SK-N-SH (cell line): ENCODE results near the gene NHSL1. TPM values are rescaled to one million over a fixed set of nuclear protein-coding genes. Genes with fewer than 3 reads are reported as not detected.

Experiments
- CTCF ChIA-PET: fragments of 300-600, 350-600 bp; formaldehyde crosslinking; extraction: SDS; loops from one replicate; lab custom pipeline; 2021; lab: Yijun Ruan, JAX
- POLR2A ChIA-PET: fragments of 350-600 bp; sonication (Branson Sonifier 250); formaldehyde crosslinking; extraction: SDS; loops from one replicate; lab custom pipeline; 2020; ENCODE audit warnings: antibody characterized with exemption, inconsistent platforms; lab: Yijun Ruan, JAX
- DNase-seq: peaks from one replicate; pipeline ENCODE4 v3.0.0; 2012
- H2AFZ ChIP-seq: fragments of 200-600 bp; sonication (generic); 2 replicates; pipeline ENCODE4 v1.8.1; 2016; ENCODE audit warnings: antibody characterized with exemption, mild to moderate bottlenecking, low read depth
- H3F3A ChIP-seq: fragments of 200-600 bp; sonication (generic); replicated peaks from 2 replicates; pipeline ENCODE3; 2016; ENCODE audit warnings: antibody characterized with exemption, mild to moderate bottlenecking; ENCODE audit not compliant: insufficient read depth
- H3K27ac ChIP-seq, 2 experiments: fragments of 200-500 bp in 1 of 2; fragments of 200-600 bp in 1 of 2; sonication (Bioruptor generic) in 1 of 2; sonication (generic), shearing (Covaris generic) in 1 of 2; 2 replicates each; pipeline versions ENCODE4 v1.5.1 to v1.6.1; 2014 to 2016; ENCODE audit warnings: low read depth in 2 of 2, inconsistent platforms in 1 of 2, low read length in 1 of 2, mild to moderate bottlenecking in 1 of 2, mixed read lengths in 1 of 2
- H3K27me3 ChIP-seq: fragments of 200-600 bp; sonication (generic), shearing (Covaris generic); 2 replicates; pipeline ENCODE4 v1.6.1; 2016; ENCODE audit warnings: mixed run types; ENCODE audit not compliant: insufficient read depth
- H3K36me3 ChIP-seq, 2 experiments: fragments of 200-500 bp in 1 of 2; fragments of 200-600 bp in 1 of 2; sonication (Bioruptor generic) in 1 of 2; sonication (generic) in 1 of 2; replicated peaks in 1 of 2; 2 replicates each; pipeline versions ENCODE3 to v1.5.1; 2014 to 2016; ENCODE audit warnings: low read length in 1 of 2, mild to moderate bottlenecking in 1 of 2; ENCODE audit not compliant: insufficient read depth in 2 of 2, control insufficient read depth in 1 of 2
- H3K4me1 ChIP-seq, 2 experiments: fragments of 200-500 bp in 1 of 2; fragments of 200-600 bp in 1 of 2; sonication (Bioruptor generic) in 1 of 2; sonication (generic), shearing (Covaris generic) in 1 of 2; 2 replicates each; pipeline versions ENCODE4 v1.5.1 to v1.6.1; 2014 to 2016; ENCODE audit warnings: low read depth in 1 of 2, low read length in 1 of 2, mixed run types in 1 of 2; ENCODE audit not compliant: insufficient read depth in 2 of 2, control insufficient read depth in 1 of 2
- H3K4me2 ChIP-seq: fragments of 200-600 bp; sonication (generic), shearing (Covaris generic); 2 replicates; pipeline ENCODE4 v1.6.1; 2017; ENCODE audit warnings: mixed run types
- H3K4me3 ChIP-seq, 2 experiments: fragments of 200-500 bp in 1 of 2; fragments of 200-600 bp in 1 of 2; sonication (Bioruptor generic) in 1 of 2; sonication (generic), shearing (Covaris generic) in 1 of 2; 2 replicates each; pipeline versions ENCODE4 v1.5.1 to v1.8.1; 2014 to 2016; ENCODE audit warnings: low read depth in 2 of 2, inconsistent platforms in 1 of 2, low read length in 1 of 2, mild to moderate bottlenecking in 1 of 2, mixed read lengths in 1 of 2, moderate library complexity in 1 of 2
- H3K79me2 ChIP-seq: fragments of 200-600 bp; sonication (generic); 2 replicates; pipeline ENCODE4 v1.8.1; 2017; ENCODE audit warnings: mild to moderate bottlenecking; ENCODE audit not compliant: insufficient read depth
- H3K9ac ChIP-seq: fragments of 200-600 bp; sonication (generic); 2 replicates; pipeline ENCODE4 v1.6.1; 2017; ENCODE audit warnings: mixed run types
- H3K9me2 ChIP-seq: fragments of 200-600 bp; sonication (generic); 2 replicates; pipeline ENCODE4 v1.6.1; 2017; ENCODE audit warnings: mixed run types
- H3K9me3 ChIP-seq: fragments of 200-600 bp; sonication (generic); 2 replicates; pipeline ENCODE4 v1.6.1; 2017; ENCODE audit warnings: mixed run types, mild to moderate bottlenecking, moderate library complexity
- H4K20me1 ChIP-seq: fragments of 200-600 bp; sonication (generic); 2 replicates; pipeline ENCODE4 v1.6.1; 2017; ENCODE audit warnings: mild to moderate bottlenecking, mixed run types; ENCODE audit not compliant: insufficient read depth
- CHD2 ChIP-seq: fragments of 150-350 bp; IDR thresholded peaks from 2 replicates; pipeline ENCODE4 v1.6.1; 2018; ENCODE audit warnings: low read length; ENCODE audit not compliant: partially characterized antibody
- ELF1 ChIP-seq: IDR thresholded peaks from 2 replicates; pipeline ENCODE4 v1.4.0; 2012
- FOXM1 ChIP-seq: IDR thresholded peaks from 2 replicates; pipeline ENCODE4 v1.4.0; 2012; ENCODE audit warnings: low read depth, mild to moderate bottlenecking
- GATA2 ChIP-seq: sonication (generic); formaldehyde crosslinking; IDR thresholded peaks from 2 replicates; pipeline ENCODE4 v1.5.0; 2020; ENCODE audit warnings: mild to moderate bottlenecking, missing genetic modification reagents
- JUND ChIP-seq: IDR thresholded peaks from 2 replicates; pipeline ENCODE4 v1.4.0; 2012
- MXI1 ChIP-seq: IDR thresholded peaks from 2 replicates; pipeline ENCODE4 v1.6.1; 2012; ENCODE audit warnings: mild to moderate bottlenecking, low read depth, low read length, improper control_type of control experiment
- POLR2AphosphoS5 ChIP-seq: IDR thresholded peaks from 2 replicates; pipeline ENCODE4 v1.6.1; 2012; ENCODE audit warnings: low read depth, low read length
- RFX5 ChIP-seq: IDR thresholded peaks from 2 replicates; pipeline ENCODE4 v1.6.1; 2012; ENCODE audit warnings: mild to moderate bottlenecking, improper control_type of control experiment, low read length
- SIN3A ChIP-seq: IDR thresholded peaks from 2 replicates; pipeline ENCODE4 v1.6.1; 2012; ENCODE audit warnings: low read depth, mild to moderate bottlenecking, low read length, moderate library complexity, borderline replicate concordance
- SMC3 ChIP-seq: IDR thresholded peaks from 2 replicates; pipeline ENCODE4 v1.6.1; 2012; ENCODE audit warnings: low read depth, low read length, improper control_type of control experiment
- WGBS: methylation state at CpG from one replicate; pipeline ENCODE4 v1.1.6; 2017; ENCODE audit warnings: low lambda C conversion rate; 5-methylcytosine and 5-hydroxymethylcytosine counted together
- polyA plus RNA-seq, 3 experiments: library from polyadenylated mRNA; depleted of rRNA; stranded (reverse); fragments of >200 nt; gene quantifications; 2 replicates each; pipeline ENCODE4 v1.2.3, GENCODE V29; 2012
- TF ChIP-seq, protein P1 (sequence below): IDR thresholded peaks from 2 replicates; pipeline ENCODE4 v1.4.0; 2012; ENCODE audit warnings: low read depth, borderline replicate concordance
- TF ChIP-seq, protein P2 (sequence below): fragments of 150-350 bp; IDR thresholded peaks from 2 replicates; pipeline ENCODE4 v1.6.1; 2017; ENCODE audit warnings: antibody characterized with exemption, low read length, low read depth, borderline replicate concordance
- TF ChIP-seq, protein P3 (sequence below): fragments of 200-600 bp; sonication (generic); IDR thresholded peaks from 2 replicates; pipeline ENCODE4 v1.6.1; 2017; ENCODE audit warnings: antibody characterized with exemption, mild to moderate bottlenecking, moderate library complexity
- TF ChIP-seq, protein P4 (sequence below): IDR thresholded peaks from 2 replicates; pipeline ENCODE4 v1.4.0; 2012; ENCODE audit warnings: low read depth, borderline replicate concordance

NHSL1 gene
- polyA plus RNA-seq, 1 of the 3 experiments (the other 2 are of a cell fraction) = under 0.01 TPM

DNA sequence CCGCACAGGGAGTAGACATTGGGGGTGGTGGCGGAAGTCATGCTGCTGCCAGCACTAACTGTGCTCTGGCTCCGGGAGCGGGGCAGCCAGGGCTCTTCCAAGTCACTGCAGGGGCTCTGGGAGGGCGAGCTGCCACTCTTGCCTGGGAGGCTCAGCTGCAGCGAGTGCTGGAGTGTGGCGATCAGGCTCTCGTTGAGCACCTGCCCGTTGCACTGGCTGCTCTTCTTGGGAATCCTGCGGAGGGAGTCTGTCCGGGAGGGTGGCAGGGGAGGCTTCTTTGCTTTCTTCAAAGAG, 67.3 kb downstream of the NHSL1 start:
- Histone ChIP-seq H3K4me1 (no peaks in the 10 kb centered on the region; a peak in 1 of 4 replicates), H3K27me3 (peaks cover 48% of the 10 kb centered on the region), H3K4me3 (no peak overlapping the region), H3K79me2 (no peaks in the 10 kb centered on the region), H3F3A (no peaks in the 10 kb centered on the region), H3K9ac (no peak overlapping the region), H3K27ac (no peak overlapping the region), H3K9me2 (no peaks in the 10 kb centered on the region), H3K4me2 (no peak overlapping the region), H3K9me3 (no peaks in the 10 kb centered on the region), H4K20me1 (no peaks in the 10 kb centered on the region), H2AFZ (no peak overlapping the region), H3K36me3 (no peaks in the 10 kb centered on the region)
- TF ChIP-seq POLR2AphosphoS5 = no peak
- no peak for TF ChIP-seq JUND
- TF ChIP-seq FOXM1 = no peak
- no peak for TF ChIP-seq MXI1
- TF ChIP-seq, protein P1, sequence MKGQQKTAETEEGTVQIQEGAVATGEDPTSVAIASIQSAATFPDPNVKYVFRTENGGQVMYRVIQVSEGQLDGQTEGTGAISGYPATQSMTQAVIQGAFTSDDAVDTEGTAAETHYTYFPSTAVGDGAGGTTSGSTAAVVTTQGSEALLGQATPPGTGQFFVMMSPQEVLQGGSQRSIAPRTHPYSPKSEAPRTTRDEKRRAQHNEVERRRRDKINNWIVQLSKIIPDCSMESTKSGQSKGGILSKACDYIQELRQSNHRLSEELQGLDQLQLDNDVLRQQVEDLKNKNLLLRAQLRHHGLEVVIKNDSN = no peak
- no peak for TF ChIP-seq ELF1
- no peak for TF ChIP-seq SMC3
- TF ChIP-seq CHD2 = no peak
- TF ChIP-seq, protein P2, sequence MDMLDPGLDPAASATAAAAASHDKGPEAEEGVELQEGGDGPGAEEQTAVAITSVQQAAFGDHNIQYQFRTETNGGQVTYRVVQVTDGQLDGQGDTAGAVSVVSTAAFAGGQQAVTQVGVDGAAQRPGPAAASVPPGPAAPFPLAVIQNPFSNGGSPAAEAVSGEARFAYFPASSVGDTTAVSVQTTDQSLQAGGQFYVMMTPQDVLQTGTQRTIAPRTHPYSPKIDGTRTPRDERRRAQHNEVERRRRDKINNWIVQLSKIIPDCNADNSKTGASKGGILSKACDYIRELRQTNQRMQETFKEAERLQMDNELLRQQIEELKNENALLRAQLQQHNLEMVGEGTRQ = no peak
- TF ChIP-seq GATA2 (CRISPR knock-in tag) = no peak
- TF ChIP-seq, protein P3, sequence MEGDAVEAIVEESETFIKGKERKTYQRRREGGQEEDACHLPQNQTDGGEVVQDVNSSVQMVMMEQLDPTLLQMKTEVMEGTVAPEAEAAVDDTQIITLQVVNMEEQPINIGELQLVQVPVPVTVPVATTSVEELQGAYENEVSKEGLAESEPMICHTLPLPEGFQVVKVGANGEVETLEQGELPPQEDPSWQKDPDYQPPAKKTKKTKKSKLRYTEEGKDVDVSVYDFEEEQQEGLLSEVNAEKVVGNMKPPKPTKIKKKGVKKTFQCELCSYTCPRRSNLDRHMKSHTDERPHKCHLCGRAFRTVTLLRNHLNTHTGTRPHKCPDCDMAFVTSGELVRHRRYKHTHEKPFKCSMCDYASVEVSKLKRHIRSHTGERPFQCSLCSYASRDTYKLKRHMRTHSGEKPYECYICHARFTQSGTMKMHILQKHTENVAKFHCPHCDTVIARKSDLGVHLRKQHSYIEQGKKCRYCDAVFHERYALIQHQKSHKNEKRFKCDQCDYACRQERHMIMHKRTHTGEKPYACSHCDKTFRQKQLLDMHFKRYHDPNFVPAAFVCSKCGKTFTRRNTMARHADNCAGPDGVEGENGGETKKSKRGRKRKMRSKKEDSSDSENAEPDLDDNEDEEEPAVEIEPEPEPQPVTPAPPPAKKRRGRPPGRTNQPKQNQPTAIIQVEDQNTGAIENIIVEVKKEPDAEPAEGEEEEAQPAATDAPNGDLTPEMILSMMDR = no peak
- no peak for TF ChIP-seq RFX5
- TF ChIP-seq, protein P4, sequence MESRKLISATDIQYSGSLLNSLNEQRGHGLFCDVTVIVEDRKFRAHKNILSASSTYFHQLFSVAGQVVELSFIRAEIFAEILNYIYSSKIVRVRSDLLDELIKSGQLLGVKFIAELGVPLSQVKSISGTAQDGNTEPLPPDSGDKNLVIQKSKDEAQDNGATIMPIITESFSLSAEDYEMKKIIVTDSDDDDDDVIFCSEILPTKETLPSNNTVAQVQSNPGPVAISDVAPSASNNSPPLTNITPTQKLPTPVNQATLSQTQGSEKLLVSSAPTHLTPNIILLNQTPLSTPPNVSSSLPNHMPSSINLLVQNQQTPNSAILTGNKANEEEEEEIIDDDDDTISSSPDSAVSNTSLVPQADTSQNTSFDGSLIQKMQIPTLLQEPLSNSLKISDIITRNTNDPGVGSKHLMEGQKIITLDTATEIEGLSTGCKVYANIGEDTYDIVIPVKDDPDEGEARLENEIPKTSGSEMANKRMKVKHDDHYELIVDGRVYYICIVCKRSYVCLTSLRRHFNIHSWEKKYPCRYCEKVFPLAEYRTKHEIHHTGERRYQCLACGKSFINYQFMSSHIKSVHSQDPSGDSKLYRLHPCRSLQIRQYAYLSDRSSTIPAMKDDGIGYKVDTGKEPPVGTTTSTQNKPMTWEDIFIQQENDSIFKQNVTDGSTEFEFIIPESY = no peak
- TF ChIP-seq SIN3A = no peak
- no peak for DNase-seq
- POLR2A ChIA-PET = no interaction called here
- WGBS = no CpG with 5 or more reads among the region's 11 CpGs
- CTCF ChIA-PET = interaction anchor here (1.0 to 3.3 kb wide), 2 partner anchors 20 to 89 kb away, joined by 3 to 18 read pairs; no protein-coding TSS in a partner anchor
